ENCODE results near the gene DROSHA.

DNA sequence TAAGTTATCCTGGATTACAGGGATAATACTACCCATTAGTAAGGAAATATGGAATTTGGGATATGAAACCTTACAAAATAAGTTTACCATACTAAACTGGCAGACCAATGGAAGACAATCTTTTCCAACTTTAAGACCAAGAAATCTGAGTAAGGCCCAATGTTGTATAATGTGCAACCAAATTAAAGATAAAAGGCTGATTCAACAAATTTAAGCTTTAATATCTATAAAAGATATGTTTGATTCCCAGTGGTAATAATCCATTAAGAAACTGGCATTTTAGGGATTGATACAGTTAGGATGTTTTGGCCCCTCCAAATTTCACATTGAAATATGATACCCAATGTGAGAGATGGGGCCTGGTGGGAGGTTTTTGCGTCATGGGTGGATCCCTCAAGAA lies 66.6 kb downstream of the DROSHA start:
- no peak for TF ChIP-seq POLR2A (IDR thresholded peaks at IDR 0.05; ENCODE audit: low read depth, low read length)
- TF ChIP-seq, protein P1, sequence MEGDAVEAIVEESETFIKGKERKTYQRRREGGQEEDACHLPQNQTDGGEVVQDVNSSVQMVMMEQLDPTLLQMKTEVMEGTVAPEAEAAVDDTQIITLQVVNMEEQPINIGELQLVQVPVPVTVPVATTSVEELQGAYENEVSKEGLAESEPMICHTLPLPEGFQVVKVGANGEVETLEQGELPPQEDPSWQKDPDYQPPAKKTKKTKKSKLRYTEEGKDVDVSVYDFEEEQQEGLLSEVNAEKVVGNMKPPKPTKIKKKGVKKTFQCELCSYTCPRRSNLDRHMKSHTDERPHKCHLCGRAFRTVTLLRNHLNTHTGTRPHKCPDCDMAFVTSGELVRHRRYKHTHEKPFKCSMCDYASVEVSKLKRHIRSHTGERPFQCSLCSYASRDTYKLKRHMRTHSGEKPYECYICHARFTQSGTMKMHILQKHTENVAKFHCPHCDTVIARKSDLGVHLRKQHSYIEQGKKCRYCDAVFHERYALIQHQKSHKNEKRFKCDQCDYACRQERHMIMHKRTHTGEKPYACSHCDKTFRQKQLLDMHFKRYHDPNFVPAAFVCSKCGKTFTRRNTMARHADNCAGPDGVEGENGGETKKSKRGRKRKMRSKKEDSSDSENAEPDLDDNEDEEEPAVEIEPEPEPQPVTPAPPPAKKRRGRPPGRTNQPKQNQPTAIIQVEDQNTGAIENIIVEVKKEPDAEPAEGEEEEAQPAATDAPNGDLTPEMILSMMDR (IDR thresholded peaks at IDR 0.05 in 2 of 3, conservative IDR thresholded peaks at IDR 0.05 in 1 of 3; ENCODE audit: control insufficient read depth in 2 of 3, extremely low read depth in 1 of 3, insufficient read depth in 1 of 3, low read depth in 3 of 3, low read length in 3 of 3): no peak
- no peak for TF ChIP-seq POLR2AphosphoS5 (IDR thresholded peaks at IDR 0.05; ENCODE audit: low read length)
- TF ChIP-seq KLF5 (IDR thresholded peaks at IDR 0.05; ENCODE audit: partially characterized antibody): no peak
- no peak for TF ChIP-seq RAD21 (IDR thresholded peaks at IDR 0.05; ENCODE audit: insufficient read depth, low read depth, low read length)
- TF ChIP-seq HCFC1 (IDR thresholded peaks at IDR 0.05; ENCODE audit: low read length): no peak
- no peak for TF ChIP-seq SPI1 (IDR thresholded peaks at IDR 0.05; ENCODE audit: borderline replicate concordance, insufficient read depth, low read depth, low read length)
- TF ChIP-seq, protein P2, sequence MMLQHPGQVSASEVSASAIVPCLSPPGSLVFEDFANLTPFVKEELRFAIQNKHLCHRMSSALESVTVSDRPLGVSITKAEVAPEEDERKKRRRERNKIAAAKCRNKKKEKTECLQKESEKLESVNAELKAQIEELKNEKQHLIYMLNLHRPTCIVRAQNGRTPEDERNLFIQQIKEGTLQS (IDR thresholded peaks at IDR 0.05; ENCODE audit: borderline replicate concordance, extremely low read depth, low read depth, low read length): no peak
- no peak for TF ChIP-seq RB1 (IDR thresholded peaks at IDR 0.05; ENCODE audit: borderline replicate concordance)
- TF ChIP-seq, protein P3, sequence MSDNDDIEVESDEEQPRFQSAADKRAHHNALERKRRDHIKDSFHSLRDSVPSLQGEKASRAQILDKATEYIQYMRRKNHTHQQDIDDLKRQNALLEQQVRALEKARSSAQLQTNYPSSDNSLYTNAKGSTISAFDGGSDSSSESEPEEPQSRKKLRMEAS (IDR thresholded peaks at IDR 0.05; ENCODE audit: low read depth, low read length): no peak
- TF ChIP-seq SP1 (IDR thresholded peaks at IDR 0.05; ENCODE audit: low read depth, low read length): no peak
- no peak for TF ChIP-seq JUND (IDR thresholded peaks at IDR 0.05; ENCODE audit: low read depth, low read length)
